Panc1 (cell line): ENCODE measurements around the gene PRM3. TPM values are rescaled to one million over a fixed set of nuclear protein-coding genes. Genes with fewer than 3 reads are reported as not detected.

Experiments
- ATAC-seq: fragments of 200-7000 bp; cut with Tn5 transposase; 2 replicates; pipeline ENCODE4 v1.9.1; 2020; ENCODE audit warnings: mild to moderate bottlenecking, moderate library complexity
- BruUV-seq: library from RNA; stranded (reverse); fragments of 400-500 nt; replicated peaks from 2 replicates; lab custom pipeline; 2021; lab: Mats Ljungman, UMichigan
- CTCF ChIA-PET: fragments of 300-600 bp; sonication (Branson Sonifier 250); formaldehyde crosslinking; loops from one replicate; lab custom pipeline; 2022; ENCODE audit warnings: antibody characterized with exemption; lab: Charles Lee
- POLR2A ChIA-PET: fragments of 300-600 bp; sonication (Branson Sonifier 250); formaldehyde crosslinking; loops from one replicate; lab custom pipeline; 2022; ENCODE audit warnings: antibody characterized with exemption; lab: Charles Lee
- DNase-seq: peaks from one replicate; pipeline ENCODE4 v3.0.0-alpha.2; 2010; ENCODE audit warnings: low read depth, low spot score
- H3K27ac ChIP-seq: 2 replicates; pipeline ENCODE4 v1.5.1; 2011; ENCODE audit warnings: mild to moderate bottlenecking, low read length, inconsistent platforms
- H3K27me3 ChIP-seq: fragments of 200-500 bp; sonication (Bioruptor generic); 2 replicates; pipeline ENCODE4 v1.6.0; 2014; ENCODE audit warnings: low read length, inconsistent platforms; ENCODE audit not compliant: control insufficient read depth, insufficient read depth
- H3K36me3 ChIP-seq: fragments of 200-500 bp; sonication (Bioruptor generic); 2 replicates; pipeline ENCODE4 v1.5.1; 2014; ENCODE audit warnings: inconsistent platforms, mild to moderate bottlenecking, low read length, moderate library complexity; ENCODE audit not compliant: control insufficient read depth, insufficient read depth
- H3K4me1 ChIP-seq: 2 replicates; pipeline ENCODE4 v1.5.1; 2011; ENCODE audit warnings: inconsistent platforms, mild to moderate bottlenecking, low read length, moderate library complexity; ENCODE audit not compliant: control insufficient read depth, insufficient read depth
- H3K4me3 ChIP-seq, 2 experiments: 2 replicates each; pipeline ENCODE4 v1.5.1; 2011 to 2012; ENCODE audit warnings: low read depth in 2 of 2, low read length in 2 of 2, mild to moderate bottlenecking in 2 of 2, inconsistent platforms in 1 of 2, moderate library complexity in 1 of 2
- H3K9me3 ChIP-seq: fragments of 200-500 bp; sonication (Bioruptor generic); 2 replicates; pipeline ENCODE4 v1.5.1; 2014; ENCODE audit warnings: low read depth, mild to moderate bottlenecking, inconsistent platforms, low read length, moderate library complexity; ENCODE audit not compliant: control insufficient read depth, insufficient read depth
- POLR2AphosphoS5 ChIP-seq: IDR thresholded peaks from 2 replicates; pipeline ENCODE4 v1.6.1; 2012; ENCODE audit warnings: mild to moderate bottlenecking, low read depth, low read length, moderate library complexity
- SIN3A ChIP-seq: IDR thresholded peaks from 2 replicates; pipeline ENCODE4 v1.6.1; 2012; ENCODE audit warnings: low read depth, mild to moderate bottlenecking, low read length, moderate library complexity, borderline replicate concordance; ENCODE audit not compliant: insufficient read depth
- TCF7L2 ChIP-seq: IDR thresholded peaks from 2 replicates; pipeline ENCODE4 v1.6.1; 2011; ENCODE audit warnings: mild to moderate bottlenecking, low read depth, low read length, inconsistent platforms
- in situ Hi-C: cut with HindIII; loops from 2 replicates; pipeline ENCODE4 v1.10.0; 2016; ENCODE audit warnings: low sequenced_read_pairs, low pct_unique_long_range_greater_than_20kb
- intact Hi-C: fragments of 100-400 bp; cut with micrococcal nuclease; formaldehyde crosslinking; loops from one replicate; pipeline ENCODE4 v1.10.0; 2022; ENCODE audit not compliant: unreplicated experiment
- total RNA-seq: library from RNA; stranded (reverse); gene quantifications from one replicate; pipeline ENCODE4 v1.2.1, GENCODE V29; 2021; ENCODE audit not compliant: unreplicated experiment
- TF ChIP-seq, protein P1 (sequence below), 2 experiments: IDR thresholded peaks; 2 replicates each; pipeline ENCODE4 v1.6.1; 2011 to 2012; ENCODE audit warnings: low read depth in 2 of 2, control low read depth in 1 of 2, low read length in 1 of 2, mild to moderate bottlenecking in 1 of 2, moderate library complexity in 1 of 2; ENCODE audit not compliant: insufficient read depth in 1 of 2
- TF ChIP-seq, protein P2 (sequence below): fragments of 450-650 bp; IDR thresholded peaks from 2 replicates; pipeline ENCODE4 v1.5.1; 2017; ENCODE audit warnings: mild to moderate bottlenecking

The PRM3 gene
- total RNA-seq, 1 experiment from 2014 or later, result not detected

GRCh38 chr16:11316331-11317015, 43.0 kb upstream of the PRM3 start:
- ChIA-PET CTCF (no interaction called here), POLR2A (no interaction called here)
- ATAC-seq (no peak), DNase-seq (no peak)
- no peaks in the 10 kb centered on the region for H3K27me3 ChIP-seq
- no TSS peak for BruUV-seq
- H3K9me3 ChIP-seq, result no peaks in the 10 kb centered on the region
- no peaks in the 10 kb centered on the region for H3K36me3 ChIP-seq
- no peak overlapping the region for H3K27ac ChIP-seq
- H3K4me1 ChIP-seq, result peaks cover 20% of the 10 kb centered on the region
- in situ Hi-C loops, result no loop called here
- no peak overlapping the region for H3K4me3 ChIP-seq
- intact Hi-C loops, result no loop called here
- no peak for TF ChIP-seq POLR2AphosphoS5
- TF ChIP-seq, protein P1, sequence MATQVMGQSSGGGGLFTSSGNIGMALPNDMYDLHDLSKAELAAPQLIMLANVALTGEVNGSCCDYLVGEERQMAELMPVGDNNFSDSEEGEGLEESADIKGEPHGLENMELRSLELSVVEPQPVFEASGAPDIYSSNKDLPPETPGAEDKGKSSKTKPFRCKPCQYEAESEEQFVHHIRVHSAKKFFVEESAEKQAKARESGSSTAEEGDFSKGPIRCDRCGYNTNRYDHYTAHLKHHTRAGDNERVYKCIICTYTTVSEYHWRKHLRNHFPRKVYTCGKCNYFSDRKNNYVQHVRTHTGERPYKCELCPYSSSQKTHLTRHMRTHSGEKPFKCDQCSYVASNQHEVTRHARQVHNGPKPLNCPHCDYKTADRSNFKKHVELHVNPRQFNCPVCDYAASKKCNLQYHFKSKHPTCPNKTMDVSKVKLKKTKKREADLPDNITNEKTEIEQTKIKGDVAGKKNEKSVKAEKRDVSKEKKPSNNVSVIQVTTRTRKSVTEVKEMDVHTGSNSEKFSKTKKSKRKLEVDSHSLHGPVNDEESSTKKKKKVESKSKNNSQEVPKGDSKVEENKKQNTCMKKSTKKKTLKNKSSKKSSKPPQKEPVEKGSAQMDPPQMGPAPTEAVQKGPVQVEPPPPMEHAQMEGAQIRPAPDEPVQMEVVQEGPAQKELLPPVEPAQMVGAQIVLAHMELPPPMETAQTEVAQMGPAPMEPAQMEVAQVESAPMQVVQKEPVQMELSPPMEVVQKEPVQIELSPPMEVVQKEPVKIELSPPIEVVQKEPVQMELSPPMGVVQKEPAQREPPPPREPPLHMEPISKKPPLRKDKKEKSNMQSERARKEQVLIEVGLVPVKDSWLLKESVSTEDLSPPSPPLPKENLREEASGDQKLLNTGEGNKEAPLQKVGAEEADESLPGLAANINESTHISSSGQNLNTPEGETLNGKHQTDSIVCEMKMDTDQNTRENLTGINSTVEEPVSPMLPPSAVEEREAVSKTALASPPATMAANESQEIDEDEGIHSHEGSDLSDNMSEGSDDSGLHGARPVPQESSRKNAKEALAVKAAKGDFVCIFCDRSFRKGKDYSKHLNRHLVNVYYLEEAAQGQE (IDR thresholded peaks at IDR 0.05; ENCODE audit: insufficient read depth in 1 of 2, low read depth in 2 of 2, low read length in 1 of 2), result no peak
- TF ChIP-seq SIN3A, result no peak
- TF ChIP-seq TCF7L2, result no peak
- TF ChIP-seq, protein P2, sequence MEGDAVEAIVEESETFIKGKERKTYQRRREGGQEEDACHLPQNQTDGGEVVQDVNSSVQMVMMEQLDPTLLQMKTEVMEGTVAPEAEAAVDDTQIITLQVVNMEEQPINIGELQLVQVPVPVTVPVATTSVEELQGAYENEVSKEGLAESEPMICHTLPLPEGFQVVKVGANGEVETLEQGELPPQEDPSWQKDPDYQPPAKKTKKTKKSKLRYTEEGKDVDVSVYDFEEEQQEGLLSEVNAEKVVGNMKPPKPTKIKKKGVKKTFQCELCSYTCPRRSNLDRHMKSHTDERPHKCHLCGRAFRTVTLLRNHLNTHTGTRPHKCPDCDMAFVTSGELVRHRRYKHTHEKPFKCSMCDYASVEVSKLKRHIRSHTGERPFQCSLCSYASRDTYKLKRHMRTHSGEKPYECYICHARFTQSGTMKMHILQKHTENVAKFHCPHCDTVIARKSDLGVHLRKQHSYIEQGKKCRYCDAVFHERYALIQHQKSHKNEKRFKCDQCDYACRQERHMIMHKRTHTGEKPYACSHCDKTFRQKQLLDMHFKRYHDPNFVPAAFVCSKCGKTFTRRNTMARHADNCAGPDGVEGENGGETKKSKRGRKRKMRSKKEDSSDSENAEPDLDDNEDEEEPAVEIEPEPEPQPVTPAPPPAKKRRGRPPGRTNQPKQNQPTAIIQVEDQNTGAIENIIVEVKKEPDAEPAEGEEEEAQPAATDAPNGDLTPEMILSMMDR, result no peak

DNA sequence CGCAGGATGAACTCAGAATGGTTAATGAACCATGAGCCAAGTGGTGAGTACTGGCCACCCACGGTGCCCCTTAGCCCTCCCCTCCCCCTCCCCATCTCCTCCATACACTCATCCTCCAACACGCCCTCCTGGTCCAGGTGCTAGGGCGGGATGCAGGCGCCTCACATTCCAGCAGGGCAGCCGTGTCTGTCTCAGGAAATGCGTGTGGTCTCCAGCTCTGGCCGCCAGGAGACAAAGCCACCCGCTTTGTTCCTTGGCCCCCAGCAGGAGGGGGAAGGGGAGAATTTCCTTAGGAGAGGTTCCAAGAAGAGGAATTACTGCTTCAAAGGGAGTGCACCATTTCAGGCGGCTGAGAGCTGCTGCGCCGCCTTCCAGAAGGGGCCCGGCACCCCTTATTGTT, 42.1 kb upstream of the PRM3 start:
- Histone ChIP-seq H3K27me3 (no peaks in the 10 kb centered on the region), H3K36me3 (no peaks in the 10 kb centered on the region), H3K9me3 (no peaks in the 10 kb centered on the region), H3K27ac (no peak overlapping the region), H3K4me3 (no peak overlapping the region), H3K4me1 (peaks cover 20% of the 10 kb centered on the region)
- ChIA-PET CTCF (no interaction called here), POLR2A (no interaction called here)
- DNase-seq, result no peak
- in situ Hi-C loops, result no loop called here
- TF ChIP-seq, protein P2, result no peak
- ATAC-seq, result no peak
- intact Hi-C loops, result no loop called here
- BruUV-seq, result no TSS peak
